ENCODE data around the gene CYP39A1. TPM values are rescaled to one million over a fixed set of nuclear protein-coding genes. Genes with fewer than 3 reads are reported as not detected.

CYP39A1 gene
- total RNA-seq, 1 experiment from 2014 or later: not detected

GRCh38 chr6:46592046-46592445 is 60.6 kb downstream of the CYP39A1 start:
- no TSS peak for BruUV-seq (replicated peaks)
- no peaks in the 10 kb centered on the region for H3K36me3 ChIP-seq (ENCODE audit: insufficient read depth, low read length, poor library complexity, severe bottlenecking)
- intact Hi-C loops (cut with micrococcal nuclease; ENCODE audit: unreplicated experiment): no loop called here
- H3K9me3 ChIP-seq (ENCODE audit: low read depth, low read length, poor library complexity, severe bottlenecking): no peaks in the 10 kb centered on the region
- H3K27me3 ChIP-seq (replicated peaks; ENCODE audit: insufficient read depth, low read depth, low read length, poor library complexity): no peaks in the 10 kb centered on the region
- TF ChIP-seq EZH2 (IDR thresholded peaks at IDR 0.05; ENCODE audit: borderline replicate concordance, low read depth, low read length, poor library complexity, severe bottlenecking): no peak
- TF ChIP-seq, protein P1, sequence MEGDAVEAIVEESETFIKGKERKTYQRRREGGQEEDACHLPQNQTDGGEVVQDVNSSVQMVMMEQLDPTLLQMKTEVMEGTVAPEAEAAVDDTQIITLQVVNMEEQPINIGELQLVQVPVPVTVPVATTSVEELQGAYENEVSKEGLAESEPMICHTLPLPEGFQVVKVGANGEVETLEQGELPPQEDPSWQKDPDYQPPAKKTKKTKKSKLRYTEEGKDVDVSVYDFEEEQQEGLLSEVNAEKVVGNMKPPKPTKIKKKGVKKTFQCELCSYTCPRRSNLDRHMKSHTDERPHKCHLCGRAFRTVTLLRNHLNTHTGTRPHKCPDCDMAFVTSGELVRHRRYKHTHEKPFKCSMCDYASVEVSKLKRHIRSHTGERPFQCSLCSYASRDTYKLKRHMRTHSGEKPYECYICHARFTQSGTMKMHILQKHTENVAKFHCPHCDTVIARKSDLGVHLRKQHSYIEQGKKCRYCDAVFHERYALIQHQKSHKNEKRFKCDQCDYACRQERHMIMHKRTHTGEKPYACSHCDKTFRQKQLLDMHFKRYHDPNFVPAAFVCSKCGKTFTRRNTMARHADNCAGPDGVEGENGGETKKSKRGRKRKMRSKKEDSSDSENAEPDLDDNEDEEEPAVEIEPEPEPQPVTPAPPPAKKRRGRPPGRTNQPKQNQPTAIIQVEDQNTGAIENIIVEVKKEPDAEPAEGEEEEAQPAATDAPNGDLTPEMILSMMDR (conservative IDR thresholded peaks at IDR 0.05; ENCODE audit: low read depth, low read length): no peak
- no peaks in the 10 kb centered on the region for H3K4me1 ChIP-seq (ENCODE audit: insufficient read depth, low read length, poor library complexity, severe bottlenecking)
- H3K4me3 ChIP-seq (ENCODE audit: low read depth, low read length, poor library complexity, severe bottlenecking): no peak overlapping the region
- DNase-seq (ENCODE audit: low spot score): no peak
- POLR2A ChIA-PET (ENCODE audit: low non-redundant PET): no interaction called here
- H3K27ac ChIP-seq (ENCODE audit: low read depth, low read length, poor library complexity, severe bottlenecking): no peak overlapping the region
- CTCF ChIA-PET: no interaction called here

GRCh38 chr6:46590765-46591164 is 61.9 kb downstream of the CYP39A1 start:
- Histone ChIP-seq H3K4me1 (ENCODE audit: insufficient read depth, low read length, poor library complexity, severe bottlenecking) (no peaks in the 10 kb centered on the region), H3K9me3 (ENCODE audit: low read depth, low read length, poor library complexity, severe bottlenecking) (no peaks in the 10 kb centered on the region), H3K36me3 (ENCODE audit: insufficient read depth, low read length, poor library complexity, severe bottlenecking) (no peaks in the 10 kb centered on the region), H3K4me3 (ENCODE audit: low read depth, low read length, poor library complexity, severe bottlenecking) (no peak overlapping the region), H3K27me3 (replicated peaks; ENCODE audit: insufficient read depth, low read depth, low read length, poor library complexity) (no peaks in the 10 kb centered on the region), H3K27ac (ENCODE audit: low read depth, low read length, poor library complexity, severe bottlenecking) (no peak overlapping the region)
- no TSS peak for BruUV-seq (replicated peaks)
- no peak for DNase-seq (ENCODE audit: low spot score)
- ChIA-PET CTCF (no interaction called here), POLR2A (ENCODE audit: low non-redundant PET) (no interaction called here)
- intact Hi-C loops (cut with micrococcal nuclease; ENCODE audit: unreplicated experiment): no loop called here
- TF ChIP-seq EZH2 (IDR thresholded peaks at IDR 0.05; ENCODE audit: borderline replicate concordance, low read depth, low read length, poor library complexity, severe bottlenecking): no peak
- TF ChIP-seq, protein P1 (conservative IDR thresholded peaks at IDR 0.05; ENCODE audit: low read depth, low read length): no peak

DNA sequence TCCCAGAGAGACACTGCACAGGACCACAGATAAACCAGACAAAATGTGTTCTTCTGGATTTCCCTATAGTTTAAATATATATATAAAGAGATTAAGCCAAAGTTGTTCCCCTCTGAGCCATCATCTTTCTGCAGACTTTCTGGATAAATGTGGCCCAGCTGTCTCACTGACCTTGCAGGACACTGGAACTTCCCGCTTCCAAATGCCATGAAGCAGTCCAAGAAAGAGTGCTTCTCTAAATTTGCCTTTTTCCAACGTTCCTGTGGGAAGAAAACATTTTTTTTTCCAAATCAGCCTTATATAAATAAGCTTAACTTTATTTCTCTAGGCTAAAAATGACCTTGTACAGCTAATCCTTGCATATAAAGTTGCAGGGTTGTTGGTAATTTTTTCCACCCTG is 65.7 kb downstream of the CYP39A1 start:
- no peak for DNase-seq (ENCODE audit: low spot score)
- ChIA-PET CTCF (no interaction called here), POLR2A (ENCODE audit: low non-redundant PET) (no interaction called here)
- no peak overlapping the region for H3K27ac ChIP-seq (ENCODE audit: low read depth, low read length, poor library complexity, severe bottlenecking)
- no peaks in the 10 kb centered on the region for H3K9me3 ChIP-seq (ENCODE audit: low read depth, low read length, poor library complexity, severe bottlenecking)
- H3K4me1 ChIP-seq (ENCODE audit: insufficient read depth, low read length, poor library complexity, severe bottlenecking): no peaks in the 10 kb centered on the region
- H3K4me3 ChIP-seq (ENCODE audit: low read depth, low read length, poor library complexity, severe bottlenecking): no peak overlapping the region
- no TSS peak for BruUV-seq (replicated peaks)
- H3K27me3 ChIP-seq (replicated peaks; ENCODE audit: insufficient read depth, low read depth, low read length, poor library complexity): no peaks in the 10 kb centered on the region
- no peaks in the 10 kb centered on the region for H3K36me3 ChIP-seq (ENCODE audit: insufficient read depth, low read length, poor library complexity, severe bottlenecking)
- intact Hi-C loops (cut with micrococcal nuclease; ENCODE audit: unreplicated experiment): no loop called here
- TF ChIP-seq, protein P1 (conservative IDR thresholded peaks at IDR 0.05; ENCODE audit: low read depth, low read length): no peak
- TF ChIP-seq EZH2 (IDR thresholded peaks at IDR 0.05; ENCODE audit: borderline replicate concordance, low read depth, low read length, poor library complexity, severe bottlenecking): no peak
